ENCODE results near the gene FGG.

- no peak for TF ChIP-seq CTCF (IDR thresholded peaks at IDR 0.05)
- TF ChIP-seq POLR2A (IDR thresholded peaks at IDR 0.05): no peak
These were observed 20.6 kb downstream of the FGG start for GRCh38 chr4:154591890-154592289.

All from esophagus squamous epithelium (tissue), 4 donors.